Activated T-helper 1 cell treated with anti-CD3 and anti-CD28 coated beads, Interleukin-2, amount 50 U/mL, for 16 hours (primary cell): ENCODE measurements around the gene RAMP1.
"Not testable (repeated sequence)": the region's sequence is repeated elsewhere in the genome, so short reads cannot be mapped to it uniquely, and the experiment has no call there.

ENCODE experiments used
- DNase-seq, 2 donors: peaks; one replicate each; pipeline ENCODE4 v3.0.0-alpha.2; 2020; ENCODE audit warnings: low read depth in 1 of 2, low spot score in 1 of 2

RAMP1 gene

GRCh38 chr2:237859533-237860272 is at the start of gene RAMP1:
RAMP1 (plus strand) TSS chr2:237859623; CDS start chr2:237859676, 53 bp downstream.
- DNase-seq, result no peak

DNA sequence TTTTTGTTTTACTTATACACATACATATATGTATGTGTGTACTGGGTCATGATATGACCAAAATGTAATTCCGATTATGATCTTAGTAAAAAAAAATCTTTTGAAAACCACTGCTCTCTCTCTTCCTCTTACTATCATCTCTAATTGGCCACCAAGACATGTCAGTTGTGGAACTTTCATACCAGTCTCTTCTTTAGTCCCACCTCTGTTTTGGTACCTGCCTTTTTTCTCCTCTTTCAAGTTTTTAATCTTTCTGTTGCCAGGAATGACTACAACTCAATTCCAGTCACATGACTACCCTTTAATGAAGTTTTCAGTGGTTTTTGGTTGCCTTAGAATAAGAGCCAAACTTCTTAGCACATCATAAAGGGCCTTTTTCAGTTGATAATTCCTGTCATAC is 43.8 kb upstream of the RAMP1 start:
- no peak for DNase-seq

GRCh38 chr2:237816531-237816930 is 42.9 kb upstream of the RAMP1 start:
- no peak for DNase-seq

- no peak for DNase-seq
These were observed 41.4 kb upstream of the RAMP1 start for GRCh38 chr2:237818066-237818473.

DNA sequence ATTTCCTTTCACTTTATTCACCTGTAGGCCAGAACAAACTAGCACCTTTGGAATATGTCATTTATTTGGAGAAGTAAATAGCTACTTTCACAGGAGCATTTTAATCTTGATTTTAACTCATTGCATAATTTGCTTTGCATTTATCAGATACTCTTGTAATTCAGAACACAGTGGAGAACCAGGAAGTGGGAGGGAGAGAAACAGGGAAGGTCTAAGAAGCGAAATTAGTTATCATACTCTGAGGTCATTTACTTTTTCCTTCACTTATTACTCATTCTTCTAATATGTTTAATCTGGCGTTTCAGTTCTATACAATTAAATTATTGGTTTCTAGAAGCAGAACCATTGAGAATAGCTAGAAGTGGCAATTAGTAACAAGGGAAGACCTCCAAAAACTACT is 40.2 kb upstream of the RAMP1 start:
- no peak for DNase-seq

DNA sequence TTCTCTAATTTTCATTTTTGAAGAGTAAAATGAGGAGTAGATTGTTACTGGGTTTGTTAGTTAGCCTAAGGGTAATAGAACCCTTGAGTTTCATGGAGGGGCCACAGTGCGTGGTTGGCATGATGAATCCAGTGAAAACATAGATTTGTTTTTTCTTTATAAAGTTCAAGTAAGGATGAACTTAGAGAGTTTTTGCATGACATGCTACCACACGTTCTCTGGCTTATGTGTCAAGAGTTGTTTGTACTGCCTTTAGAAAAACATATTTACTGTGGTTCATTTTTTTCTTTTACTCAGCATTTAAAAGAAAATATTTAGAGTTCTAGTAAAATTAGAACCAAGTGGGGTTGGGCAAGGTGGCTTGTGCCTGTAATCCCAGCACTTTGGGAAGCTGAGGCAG is 39.0 kb upstream of the RAMP1 start:
- DNase-seq, result no peak

DNA sequence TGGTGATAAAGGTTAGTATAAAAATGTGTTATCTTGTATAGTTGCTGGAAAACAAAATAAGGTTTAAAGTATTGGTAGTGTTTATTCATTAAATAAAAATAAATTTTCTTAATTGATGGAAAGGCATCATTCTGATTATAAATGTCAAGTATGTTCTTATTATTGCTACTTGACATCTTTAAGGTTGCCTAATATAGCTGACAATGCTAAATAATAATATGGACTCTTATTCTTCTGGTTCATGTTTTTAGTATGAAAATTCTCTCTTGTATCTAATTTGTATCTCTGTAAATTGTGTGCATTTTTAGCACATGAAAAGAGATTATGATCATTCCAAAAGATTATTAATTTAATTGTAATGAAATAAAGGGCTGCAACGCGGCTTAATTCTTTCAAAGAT is 35.9 kb upstream of the RAMP1 start:
- DNase-seq, result no peak

- no peak for DNase-seq
These were observed 35.3 kb upstream of the RAMP1 start for GRCh38 chr2:237824085-237824484.

DNA sequence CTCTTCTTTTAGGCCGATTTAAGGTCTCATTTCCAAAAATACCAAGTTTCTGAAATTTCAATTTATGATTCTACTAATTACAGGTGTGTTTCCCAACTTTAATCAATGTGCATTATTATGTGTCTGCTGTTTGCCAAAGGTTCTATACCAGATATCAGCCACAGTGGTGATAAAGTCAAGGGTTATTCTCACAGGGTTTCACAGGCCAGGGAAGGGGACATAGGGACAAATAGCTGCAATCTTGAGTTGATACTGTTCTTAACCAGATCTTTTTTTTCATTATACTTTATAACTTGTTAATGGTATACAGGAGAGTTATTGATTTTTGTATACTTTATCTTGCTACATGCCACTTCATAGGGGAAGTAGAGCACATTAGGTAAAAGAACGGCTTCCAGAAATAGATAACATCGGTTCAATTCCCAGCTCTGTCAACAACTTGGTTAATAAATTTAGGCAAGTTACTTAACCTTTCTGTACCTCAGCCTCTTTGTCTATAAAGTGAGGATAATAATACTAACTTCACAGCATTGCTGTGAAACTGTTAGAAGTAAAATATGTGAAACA is 31.9 kb upstream of the RAMP1 start:
- DNase-seq, result no peak

DNA sequence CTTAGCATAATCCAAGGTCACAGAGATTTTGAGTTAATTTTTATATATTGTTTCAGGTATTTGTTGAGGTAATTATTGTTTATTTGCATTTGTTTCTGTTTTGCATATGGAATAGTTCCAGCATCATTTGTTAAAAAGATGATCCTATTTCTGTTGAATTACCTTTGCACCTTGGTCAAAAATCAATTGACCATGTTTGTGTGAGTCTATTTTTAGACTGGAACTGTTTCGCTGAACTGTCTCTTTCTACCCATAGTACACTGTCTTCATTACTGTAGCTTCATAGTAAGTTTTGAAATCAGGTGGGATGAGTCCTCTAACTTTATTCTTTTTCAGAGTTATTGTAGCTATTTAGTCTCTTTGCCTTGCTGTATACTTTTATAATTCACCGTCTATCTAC is 28.9 kb upstream of the RAMP1 start:
- DNase-seq, result no peak

GRCh38 chr2:237833546-237833945 is 25.9 kb upstream of the RAMP1 start:
- no peak for DNase-seq

GRCh38 chr2:237835372-237835771 is 24.1 kb upstream of the RAMP1 start:
- DNase-seq, result no peak

DNA sequence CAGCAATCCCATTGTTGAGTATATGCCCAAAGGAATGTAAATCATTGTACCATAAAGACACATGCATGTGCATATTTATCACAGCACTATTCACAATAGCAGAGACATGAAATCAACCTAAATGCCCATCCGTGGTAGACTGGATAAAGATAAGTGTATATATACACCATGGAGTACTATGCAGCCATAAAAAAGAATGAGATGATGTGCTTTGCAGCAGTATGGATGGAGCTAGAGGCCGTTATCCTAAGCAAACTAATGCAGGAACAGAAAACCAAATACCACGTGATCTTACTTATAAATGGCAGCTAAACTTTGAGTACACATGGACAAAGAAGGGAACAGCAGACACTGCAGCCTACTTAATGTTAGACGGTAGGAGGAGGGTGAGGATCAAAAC is 18.4 kb upstream of the RAMP1 start:
- DNase-seq, result no peak

GRCh38 chr2:237848940-237849339 is 10.5 kb upstream of the RAMP1 start:
- not testable (repeated sequence) for DNase-seq

DNA sequence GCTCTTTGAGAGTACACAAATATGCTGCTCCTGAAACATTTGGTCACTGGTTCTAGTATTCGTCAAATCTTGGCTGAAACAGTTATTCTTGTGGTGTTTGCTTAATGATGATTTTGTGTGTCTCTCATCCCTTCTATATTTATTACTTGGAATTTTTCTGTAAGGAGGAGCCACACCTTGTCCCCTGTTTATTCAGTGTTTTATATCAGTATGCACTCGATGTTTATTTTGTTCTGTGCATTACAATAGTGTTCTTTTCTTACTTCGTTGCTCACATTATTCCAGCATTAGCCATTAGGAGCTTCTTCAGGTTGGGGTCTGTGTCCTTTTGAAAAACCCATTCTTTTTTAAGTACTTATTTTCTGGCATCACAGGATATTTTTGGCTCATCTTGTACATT is 5.1 kb upstream of the RAMP1 start:
- no peak for DNase-seq

- no peak for DNase-seq
These were observed 1.6 kb upstream of the RAMP1 start for GRCh38 chr2:237857791-237858190.

- DNase-seq, result no peak
These were observed 935 bp upstream of the RAMP1 start for GRCh38 chr2:237858294-237859081.

GRCh38 chr2:237859082-237859433 is 365 bp upstream of the RAMP1 start:
- no peak for DNase-seq

GRCh38 chr2:237860273-237860935 is 981 bp downstream of the RAMP1 start:
- no peak for DNase-seq

- no peak for DNase-seq
These were observed 2.6 kb downstream of the RAMP1 start for GRCh38 chr2:237861875-237862527.

- no peak for DNase-seq
These were observed 3.1 kb downstream of the RAMP1 start for GRCh38 chr2:237862528-237862895.
